Psoas muscle (tissue), 8 donors: ENCODE measurements around the gene GAD2. TPM values are rescaled to one million over a fixed set of nuclear protein-coding genes. Genes with fewer than 3 reads are reported as not detected.

Source experiments
- ATAC-seq, 4 donors: fragments of 200-7000 bp; cut with Tn5 transposase; one replicate each; pipeline ENCODE4 v1.9.1; 2020; ENCODE audit warnings: moderate library complexity in 3 of 4, mild to moderate bottlenecking in 2 of 4
- DNase-seq, 2 donors: peaks; one replicate each; pipeline ENCODE4 v3.0.0-alpha.2; 2020
- H3K27ac ChIP-seq: fragments of 200-600 bp; one replicate; pipeline ENCODE4 v1.8.0; 2022
- H3K27me3 ChIP-seq, 3 donors: fragments of 200-600 bp in 1 of 3; one replicate each; pipeline versions ENCODE4 v1.6.1 to v1.8.0; 2013 to 2022; ENCODE audit warnings: low read length in 2 of 3, mild to moderate bottlenecking in 2 of 3, moderate library complexity in 1 of 3; ENCODE audit not compliant: insufficient read depth in 3 of 3
- H3K36me3 ChIP-seq, 2 donors: fragments of 200-600 bp in 1 of 2; one replicate each; pipeline versions ENCODE4 v1.6.1 to v1.8.0; 2013 to 2022; ENCODE audit warnings: low read depth in 1 of 2, mild to moderate bottlenecking in 1 of 2, moderate library complexity in 1 of 2; ENCODE audit not compliant: insufficient read depth in 1 of 2
- H3K4me1 ChIP-seq: fragments of 200-600 bp; one replicate; pipeline ENCODE4 v1.8.0; 2022
- H3K4me3 ChIP-seq: fragments of 200-600 bp; one replicate; pipeline ENCODE4 v1.8.0; 2022; ENCODE audit warnings: mild to moderate bottlenecking
- H3K9me3 ChIP-seq: fragments of 200-600 bp; one replicate; pipeline ENCODE4 v1.8.0; 2022
- WGBS, 3 donors: extraction: QIAGEN DNeasy Blood & Tissue Kit; methylation state at CpG; one replicate each; pipeline versions ENCODE4 v1.1.6 to v1.1.7; 2013; 5-methylcytosine and 5-hydroxymethylcytosine counted together
- intact Hi-C, 2 donors: fragments of 100-400 bp; cut with DNase I; formaldehyde crosslinking; loops; one replicate each; pipeline versions ENCODE4 v1.11.0 to v1.14.2; 2022
- polyA plus RNA-seq, 3 donors: library from polyadenylated mRNA; stranded (reverse); fragments of 200-250 nt; gene quantifications; one replicate each; pipeline ENCODE4 v1.2.3, GENCODE V29; 2013
- total RNA-seq, 4 donors: library from RNA; stranded (reverse); fragmentation: NEBNext Ultra II Directional in 2 of 4; extraction: Animal tissue kit (Norgen Biotek cat#: 25700) in 2 of 4; gene quantifications; one replicate each; pipeline versions ENCODE4 v1.2.1 to v1.2.4, GENCODE V29; 2021 to 2023
- TF ChIP-seq, protein P1 (sequence below): fragments of 200-600 bp; IDR thresholded peaks from one replicate; pipeline ENCODE4 v1.8.0; 2022; ENCODE audit warnings: antibody characterized with exemption
- donor health status: healthy with polysubstance abuse.
- donor health status: DM: no; HTN: no; CAD: no; lungs with moderate emphysema.
- donor health status: Bipolar disorder and iron deficiency.
- donor health status: healthy.
- donor health status: DM: yes; HTN: yes; CAD: no.
- donor health status: DM: no; HTN: no; CAD: no.
- donor health status: DM: no; HTN: no; CAD: no.
- donor health status: DM: yes; HTN: yes; CAD: no.

Gene GAD2
- total and polyA plus RNA-seq, 7 donors: 0.01 TPM; not detected in 6

DNA sequence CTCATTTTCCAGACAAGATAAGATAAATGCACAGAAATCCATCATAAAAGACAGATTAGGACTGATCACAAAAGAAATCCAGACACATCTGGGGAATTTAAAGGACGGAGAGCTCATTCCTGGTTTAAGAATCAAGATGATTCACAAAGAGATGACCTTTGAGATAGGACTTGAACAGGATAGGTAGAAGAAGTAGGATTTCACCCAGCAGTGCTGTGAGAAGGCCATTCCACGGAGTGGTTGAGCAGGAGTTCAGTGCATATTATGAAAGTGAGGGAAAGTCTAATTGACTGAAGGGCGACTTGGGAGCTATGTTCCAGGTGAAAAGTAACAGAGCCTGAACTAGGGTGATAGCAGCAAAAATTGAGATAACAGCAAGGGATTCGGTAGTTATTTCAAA is 73.7 kb downstream of the GAD2 start:
- ATAC-seq: no peak
- Histone ChIP-seq H3K4me1 (no peaks in the 10 kb centered on the region), H3K4me3 (no peak overlapping the region), H3K36me3 (no peaks in the 10 kb centered on the region), H3K27me3 (no peaks in the 10 kb centered on the region), H3K9me3 (no peaks in the 10 kb centered on the region), H3K27ac (no peak overlapping the region)
- TF ChIP-seq, protein P1, sequence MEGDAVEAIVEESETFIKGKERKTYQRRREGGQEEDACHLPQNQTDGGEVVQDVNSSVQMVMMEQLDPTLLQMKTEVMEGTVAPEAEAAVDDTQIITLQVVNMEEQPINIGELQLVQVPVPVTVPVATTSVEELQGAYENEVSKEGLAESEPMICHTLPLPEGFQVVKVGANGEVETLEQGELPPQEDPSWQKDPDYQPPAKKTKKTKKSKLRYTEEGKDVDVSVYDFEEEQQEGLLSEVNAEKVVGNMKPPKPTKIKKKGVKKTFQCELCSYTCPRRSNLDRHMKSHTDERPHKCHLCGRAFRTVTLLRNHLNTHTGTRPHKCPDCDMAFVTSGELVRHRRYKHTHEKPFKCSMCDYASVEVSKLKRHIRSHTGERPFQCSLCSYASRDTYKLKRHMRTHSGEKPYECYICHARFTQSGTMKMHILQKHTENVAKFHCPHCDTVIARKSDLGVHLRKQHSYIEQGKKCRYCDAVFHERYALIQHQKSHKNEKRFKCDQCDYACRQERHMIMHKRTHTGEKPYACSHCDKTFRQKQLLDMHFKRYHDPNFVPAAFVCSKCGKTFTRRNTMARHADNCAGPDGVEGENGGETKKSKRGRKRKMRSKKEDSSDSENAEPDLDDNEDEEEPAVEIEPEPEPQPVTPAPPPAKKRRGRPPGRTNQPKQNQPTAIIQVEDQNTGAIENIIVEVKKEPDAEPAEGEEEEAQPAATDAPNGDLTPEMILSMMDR: no peak
- intact Hi-C loops: no loop called here
- WGBS, 3 donors: 66 to 75% (median 69%) methylated on average over 4 of the region's 4 CpGs
- no peak for DNase-seq

DNA sequence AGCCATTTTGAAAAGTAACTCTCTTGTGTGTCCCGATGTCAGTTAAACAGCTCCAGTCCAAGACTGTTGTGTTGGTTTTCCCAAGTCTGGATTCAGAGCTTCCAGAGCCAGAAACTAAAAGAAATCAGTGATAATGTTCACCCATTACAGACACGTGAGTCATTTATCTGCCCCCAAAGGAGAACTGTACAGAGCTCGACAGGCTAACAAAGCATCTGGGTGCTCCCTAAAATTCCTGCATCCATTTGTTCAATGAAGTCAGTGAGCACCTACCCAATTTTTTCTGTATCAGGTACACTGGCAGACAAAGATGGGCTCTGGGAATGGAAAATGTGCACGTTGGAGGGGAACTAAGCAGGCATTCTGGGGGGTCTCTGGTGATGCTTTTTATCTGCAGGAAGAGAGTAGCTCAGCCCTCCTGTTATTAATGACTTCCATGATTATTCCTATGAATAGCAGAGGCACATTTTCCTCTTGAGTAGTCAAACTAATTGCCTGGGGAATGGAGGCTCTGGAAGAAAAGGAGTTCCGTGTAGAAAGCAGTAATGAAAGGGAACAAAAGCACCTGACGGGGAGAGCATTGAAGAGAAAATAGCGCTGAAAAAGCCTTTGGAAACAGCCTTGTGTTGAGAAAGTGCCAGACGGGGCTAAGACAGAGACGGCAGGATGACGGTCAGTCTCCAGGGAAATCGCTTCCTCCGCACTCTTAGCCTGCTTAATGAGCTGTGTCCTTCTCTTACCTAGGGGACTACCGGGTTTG is 75.3 kb downstream of the GAD2 start:
- H3K4me3 ChIP-seq: no peak overlapping the region
- H3K4me1 ChIP-seq: no peaks in the 10 kb centered on the region
- 54 to 64% (median 58%) methylated on average over 13 of the region's 13 CpGs for WGBS, 3 donors
- no peaks in the 10 kb centered on the region for H3K27me3 ChIP-seq
- no peaks in the 10 kb centered on the region for H3K36me3 ChIP-seq
- intact Hi-C loops: no loop called here
- ATAC-seq (no peak), DNase-seq (no peak)
- TF ChIP-seq, protein P1: no peak
- no peak overlapping the region for H3K27ac ChIP-seq
- H3K9me3 ChIP-seq: no peaks in the 10 kb centered on the region

DNA sequence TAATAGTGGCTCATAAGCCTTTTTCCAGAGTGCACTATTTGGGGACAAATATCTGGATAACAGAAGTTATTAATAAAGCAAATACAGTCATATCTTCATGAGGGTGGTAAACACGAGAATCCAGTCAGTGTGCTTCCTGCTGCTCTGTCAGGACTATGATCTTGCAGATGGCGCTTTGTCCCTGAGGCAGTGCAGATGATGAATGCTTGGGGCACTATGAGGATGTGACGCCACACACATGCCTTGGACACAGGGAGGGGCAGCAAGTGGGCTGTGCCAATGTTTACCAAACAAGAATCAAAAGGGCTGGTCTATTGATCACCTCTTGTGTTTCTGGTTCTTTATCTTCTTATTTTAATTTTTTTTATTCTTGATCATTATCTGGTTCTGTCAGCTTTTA is 79.8 kb downstream of the GAD2 start:
- Histone ChIP-seq H3K27me3 (no peaks in the 10 kb centered on the region), H3K27ac (no peak overlapping the region)
- TF ChIP-seq, protein P1: no peak

DNA sequence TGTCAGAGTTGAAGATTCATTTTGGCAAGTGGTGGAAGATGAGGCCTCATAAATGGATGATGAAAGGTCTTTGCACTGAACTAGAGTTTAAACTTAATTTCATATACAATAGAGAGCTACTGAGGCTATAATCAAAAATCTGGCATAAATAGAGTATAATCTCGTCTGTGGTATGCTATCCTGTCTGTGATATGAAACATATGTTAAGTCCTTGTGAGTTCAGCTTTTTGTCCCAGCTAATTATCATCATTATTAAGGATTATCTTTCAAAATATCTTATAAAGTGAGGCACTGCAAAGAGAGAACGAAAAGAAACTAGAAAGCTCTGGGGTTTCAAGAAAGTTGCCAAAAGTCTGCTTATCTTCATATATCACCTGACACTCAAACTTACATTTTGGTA is 83.4 kb downstream of the GAD2 start:
- no peak for DNase-seq
- Histone ChIP-seq H3K4me1 (no peaks in the 10 kb centered on the region), H3K27me3 (no peaks in the 10 kb centered on the region), H3K36me3 (no peaks in the 10 kb centered on the region), H3K9me3 (no peaks in the 10 kb centered on the region), H3K27ac (no peak overlapping the region), H3K4me3 (no peak overlapping the region)
- intact Hi-C loops: no loop called here
- WGBS, 3 donors: 55 to 62% (median 57%) methylated on average over 2 of the region's 2 CpGs
- TF ChIP-seq, protein P1: no peak
- ATAC-seq: no peak

More for the DNA sequence above, 79.8 kb downstream of the GAD2 start:
- ATAC-seq (no peak), DNase-seq (no peak)
- no peaks in the 10 kb centered on the region for H3K36me3 ChIP-seq
- no peaks in the 10 kb centered on the region for H3K4me1 ChIP-seq
- whole genome bisulfite sequencing, 3 donors: 68 to 76% (median 75%) methylated on average over 3 of the region's 3 CpGs
- intact Hi-C loops: no loop called here
- no peaks in the 10 kb centered on the region for H3K9me3 ChIP-seq
- no peak overlapping the region for H3K4me3 ChIP-seq

DNA sequence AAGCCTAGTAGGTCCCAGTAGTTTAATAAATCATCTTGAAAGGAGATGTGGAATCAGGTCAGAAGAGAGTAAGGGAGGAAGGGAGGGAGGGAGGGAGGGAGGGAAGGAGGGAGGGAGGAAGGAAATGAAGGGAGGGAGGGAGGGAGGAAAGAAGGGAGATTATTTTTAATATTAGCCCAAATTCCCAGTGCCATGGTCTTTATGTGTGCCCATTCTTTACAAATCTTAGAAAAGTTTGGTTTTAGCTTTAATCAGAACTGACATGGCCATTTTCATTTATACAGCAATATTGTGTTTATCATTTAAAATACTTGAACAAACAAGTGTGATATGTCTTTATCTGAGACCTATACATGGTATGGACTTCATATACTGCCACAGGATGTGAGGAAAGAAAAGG is 86.8 kb downstream of the GAD2 start:
- no peak for DNase-seq
- H3K27ac ChIP-seq: no peak overlapping the region
- no peaks in the 10 kb centered on the region for H3K4me1 ChIP-seq
- no peaks in the 10 kb centered on the region for H3K9me3 ChIP-seq
- no peaks in the 10 kb centered on the region for H3K36me3 ChIP-seq
- H3K4me3 ChIP-seq: no peak overlapping the region
- no peaks in the 10 kb centered on the region for H3K27me3 ChIP-seq
- no peak for ATAC-seq
- TF ChIP-seq, protein P1: no peak
- intact Hi-C loops: no loop called here
